ENCODE measurements around the gene KLF13.

KLF13 gene

GRCh38 chr15:31324806-31325594, 1.6 kb upstream of the KLF13 start:
- POLR2A ChIA-PET: interaction anchor here (0.7 to 3.8 kb wide), 15 partner anchors 8 to 334 kb away, joined by 3 to 47 read pairs (median 5); partner anchors contain the start of gene MTMR10
- no peaks in the 10 kb centered on the region for H3K27me3 ChIP-seq (replicated peaks in 2 of 5; ENCODE audit: control insufficient read depth in 4 of 5, insufficient read depth in 5 of 5, low read length in 4 of 5)
- H3K9me3 ChIP-seq (ENCODE audit: control extremely low read depth in 1 of 5, control insufficient read depth in 4 of 5, insufficient read depth in 2 of 5, low read depth in 1 of 5, low read length in 4 of 5): no peaks in the 10 kb centered on the region
- H3K27ac ChIP-seq (ENCODE audit: insufficient read depth in 1 of 2, low read depth in 1 of 2, low read length in 2 of 2, poor library complexity in 1 of 2, severe bottlenecking in 2 of 2): peak overlapping the region; percentile 86 to 93
- peaks cover 7 to 44% (median 38%) of the 10 kb centered on the region in 4 experiments for H3K4me1 ChIP-seq (ENCODE audit: control extremely low read depth in 1 of 4, control insufficient read depth in 4 of 4, insufficient read depth in 4 of 4, low read length in 3 of 4)
- no peaks in the 10 kb centered on the region for H3K36me3 ChIP-seq (ENCODE audit: control insufficient read depth in 4 of 4, insufficient read depth in 4 of 4, low read length in 3 of 4)
- DNase-seq: no peak
- peak overlapping the region; percentile 50 to 86 (median 74) for H3K4me3 ChIP-seq (ENCODE audit: control insufficient read depth in 1 of 7, extremely low read depth in 1 of 7, insufficient read depth in 4 of 7, low read depth in 2 of 7, low read length in 6 of 7)
- CTCF ChIA-PET: interaction anchor here (0.8 to 3.2 kb wide), 12 partner anchors 8 to 164 kb away, joined by 3 to 21 read pairs (median 3); no protein-coding TSS in a partner anchor
- 50% methylated on average over 20 of the region's 23 CpGs for WGBS (ENCODE audit: insufficient coverage)

GRCh38 chr15:31325595-31326155, 960 bp upstream of the KLF13 start:
- ChIA-PET CTCF (interaction anchor here (0.8 to 3.2 kb wide), 8 partner anchors 8 to 163 kb away, joined by 3 to 21 read pairs (median 4); no protein-coding TSS in a partner anchor), POLR2A (interaction anchor here (0.8 to 3.8 kb wide), 18 partner anchors 9 to 322 kb away, joined by 3 to 47 read pairs (median 5); no protein-coding TSS in a partner anchor)
- peak overlapping the region; percentile 50 to 86 (median 74) for H3K4me3 ChIP-seq (ENCODE audit: control insufficient read depth in 1 of 7, extremely low read depth in 1 of 7, insufficient read depth in 4 of 7, low read depth in 2 of 7, low read length in 6 of 7)
- H3K27me3 ChIP-seq (replicated peaks in 2 of 5; ENCODE audit: control insufficient read depth in 4 of 5, insufficient read depth in 5 of 5, low read length in 4 of 5): no peaks in the 10 kb centered on the region
- peaks cover 0 to 5% (median 0%) of the 10 kb centered on the region in 4 experiments for H3K36me3 ChIP-seq (ENCODE audit: control insufficient read depth in 4 of 4, insufficient read depth in 4 of 4, low read length in 3 of 4)
- H3K4me1 ChIP-seq (ENCODE audit: control extremely low read depth in 1 of 4, control insufficient read depth in 4 of 4, insufficient read depth in 4 of 4, low read length in 3 of 4): peaks cover 10 to 50% (median 43%) of the 10 kb centered on the region in 4 experiments
- DNase-seq: peak; percentile 74 to 92 (median 89)
- H3K9me3 ChIP-seq (ENCODE audit: control extremely low read depth in 1 of 5, control insufficient read depth in 4 of 5, insufficient read depth in 2 of 5, low read depth in 1 of 5, low read length in 4 of 5): no peaks in the 10 kb centered on the region
- peak overlapping the region; percentile 86 to 93 for H3K27ac ChIP-seq (ENCODE audit: insufficient read depth in 1 of 2, low read depth in 1 of 2, low read length in 2 of 2, poor library complexity in 1 of 2, severe bottlenecking in 2 of 2)
- WGBS (ENCODE audit: insufficient coverage): under 1% methylated on average over 53 of the region's 58 CpGs

- CTCF ChIA-PET: interaction anchor here (1.0 to 3.2 kb wide), 4 partner anchors 30 to 108 kb away, joined by 3 to 21 read pairs (median 6); no protein-coding TSS in a partner anchor
- H3K4me1 ChIP-seq (ENCODE audit: control extremely low read depth in 1 of 4, control insufficient read depth in 4 of 4, insufficient read depth in 4 of 4, low read length in 3 of 4): peaks cover 12 to 64% (median 57%) of the 10 kb centered on the region in 4 experiments
Observed at GRCh38 chr15:31326875-31327668, 437 bp downstream of the KLF13 start.

GRCh38 chr15:31327669-31328427, 1.2 kb downstream of the KLF13 start:
- POLR2A ChIA-PET: interaction anchor here (1.2 to 3.8 kb wide), 4 partner anchors 63 to 113 kb away, joined by 3 to 47 read pairs (median 20); no protein-coding TSS in a partner anchor
- H3K27ac ChIP-seq (ENCODE audit: insufficient read depth in 1 of 2, low read depth in 1 of 2, low read length in 2 of 2, poor library complexity in 1 of 2, severe bottlenecking in 2 of 2): peak overlapping the region; percentile 83 to 93
- peak overlapping the region; percentile 69 to 86 (median 79) for H3K4me3 ChIP-seq (ENCODE audit: control insufficient read depth in 1 of 7, extremely low read depth in 1 of 7, insufficient read depth in 4 of 7, low read depth in 2 of 7, low read length in 6 of 7)
- peak; percentile 69 to 90 (median 84) for DNase-seq
- H3K27me3 ChIP-seq (replicated peaks in 2 of 5; ENCODE audit: control insufficient read depth in 4 of 5, insufficient read depth in 5 of 5, low read length in 4 of 5): no peaks in the 10 kb centered on the region
- H3K4me1 ChIP-seq (ENCODE audit: control extremely low read depth in 1 of 4, control insufficient read depth in 4 of 4, insufficient read depth in 4 of 4, low read length in 3 of 4): peaks cover 12 to 72% (median 64%) of the 10 kb centered on the region in 4 experiments
- H3K9me3 ChIP-seq (ENCODE audit: control extremely low read depth in 1 of 5, control insufficient read depth in 4 of 5, insufficient read depth in 2 of 5, low read depth in 1 of 5, low read length in 4 of 5): no peaks in the 10 kb centered on the region
- H3K36me3 ChIP-seq (ENCODE audit: control insufficient read depth in 4 of 4, insufficient read depth in 4 of 4, low read length in 3 of 4): peaks cover 0 to 5% (median 0%) of the 10 kb centered on the region in 4 experiments
- under 1% methylated on average over 72 of the region's 108 CpGs for WGBS (ENCODE audit: insufficient coverage)
- CTCF ChIA-PET: interaction anchor here (1.0 to 1.1 kb wide), 3 partner anchors 13 to 34 kb away, joined by 3 to 4 read pairs (median 3); no protein-coding TSS in a partner anchor

More at GRCh38 chr15:31326875-31327668, 437 bp downstream of the KLF13 start:
- Histone ChIP-seq H3K27ac (ENCODE audit: insufficient read depth in 1 of 2, low read depth in 1 of 2, low read length in 2 of 2, poor library complexity in 1 of 2, severe bottlenecking in 2 of 2) (peak overlapping the region; percentile 58 to 93), H3K9me3 (ENCODE audit: control extremely low read depth in 1 of 5, control insufficient read depth in 4 of 5, insufficient read depth in 2 of 5, low read depth in 1 of 5, low read length in 4 of 5) (no peaks in the 10 kb centered on the region), H3K36me3 (ENCODE audit: control insufficient read depth in 4 of 4, insufficient read depth in 4 of 4, low read length in 3 of 4) (peaks cover 0 to 5% (median 0%) of the 10 kb centered on the region in 4 experiments), H3K27me3 (replicated peaks in 2 of 5; ENCODE audit: control insufficient read depth in 4 of 5, insufficient read depth in 5 of 5, low read length in 4 of 5) (no peaks in the 10 kb centered on the region), H3K4me3 (ENCODE audit: control insufficient read depth in 1 of 7, extremely low read depth in 1 of 7, insufficient read depth in 4 of 7, low read depth in 2 of 7, low read length in 6 of 7) (peak overlapping the region; percentile 69 to 86 (median 79))
- POLR2A ChIA-PET: interaction anchor here (0.7 to 3.8 kb wide), 21 partner anchors 9 to 121 kb away, joined by 3 to 47 read pairs (median 4); no protein-coding TSS in a partner anchor
- no peak for DNase-seq
- WGBS (ENCODE audit: insufficient coverage): 0% methylated on average over 75 of the region's 130 CpGs

- Histone ChIP-seq H3K4me1 (ENCODE audit: control extremely low read depth in 1 of 4, control insufficient read depth in 4 of 4, insufficient read depth in 4 of 4, low read length in 3 of 4) (peaks cover 12 to 71% (median 63%) of the 10 kb centered on the region in 4 experiments), H3K36me3 (ENCODE audit: control insufficient read depth in 4 of 4, insufficient read depth in 4 of 4, low read length in 3 of 4) (peaks cover 0 to 5% (median 0%) of the 10 kb centered on the region in 4 experiments), H3K27ac (ENCODE audit: insufficient read depth in 1 of 2, low read depth in 1 of 2, low read length in 2 of 2, poor library complexity in 1 of 2, severe bottlenecking in 2 of 2) (peak overlapping the region; percentile 83 to 93), H3K9me3 (ENCODE audit: control extremely low read depth in 1 of 5, control insufficient read depth in 4 of 5, insufficient read depth in 2 of 5, low read depth in 1 of 5, low read length in 4 of 5) (no peaks in the 10 kb centered on the region), H3K4me3 (ENCODE audit: control insufficient read depth in 1 of 7, extremely low read depth in 1 of 7, insufficient read depth in 4 of 7, low read depth in 2 of 7, low read length in 6 of 7) (peak overlapping the region; percentile 69 to 86 (median 79)), H3K27me3 (replicated peaks in 2 of 5; ENCODE audit: control insufficient read depth in 4 of 5, insufficient read depth in 5 of 5, low read length in 4 of 5) (no peaks in the 10 kb centered on the region)
- POLR2A ChIA-PET: interaction anchor here (0.8 kb wide), 1 partner anchor 31 kb away, joined by 3 read pairs; no protein-coding TSS in a partner anchor
- CTCF ChIA-PET: interaction anchor here (1.0 to 1.2 kb wide), 3 partner anchors 12 to 29 kb away, joined by 3 to 4 read pairs (median 3); no protein-coding TSS in a partner anchor
- 1% methylated on average over 21 of the region's 35 CpGs for WGBS (ENCODE audit: insufficient coverage)
- peak; percentile 61 to 87 (median 85) for DNase-seq
Observed at GRCh38 chr15:31328428-31328968, 1.9 kb downstream of the KLF13 start.
